ENCODE measurements around the gene COL15A1.

The COL15A1 gene

DNA sequence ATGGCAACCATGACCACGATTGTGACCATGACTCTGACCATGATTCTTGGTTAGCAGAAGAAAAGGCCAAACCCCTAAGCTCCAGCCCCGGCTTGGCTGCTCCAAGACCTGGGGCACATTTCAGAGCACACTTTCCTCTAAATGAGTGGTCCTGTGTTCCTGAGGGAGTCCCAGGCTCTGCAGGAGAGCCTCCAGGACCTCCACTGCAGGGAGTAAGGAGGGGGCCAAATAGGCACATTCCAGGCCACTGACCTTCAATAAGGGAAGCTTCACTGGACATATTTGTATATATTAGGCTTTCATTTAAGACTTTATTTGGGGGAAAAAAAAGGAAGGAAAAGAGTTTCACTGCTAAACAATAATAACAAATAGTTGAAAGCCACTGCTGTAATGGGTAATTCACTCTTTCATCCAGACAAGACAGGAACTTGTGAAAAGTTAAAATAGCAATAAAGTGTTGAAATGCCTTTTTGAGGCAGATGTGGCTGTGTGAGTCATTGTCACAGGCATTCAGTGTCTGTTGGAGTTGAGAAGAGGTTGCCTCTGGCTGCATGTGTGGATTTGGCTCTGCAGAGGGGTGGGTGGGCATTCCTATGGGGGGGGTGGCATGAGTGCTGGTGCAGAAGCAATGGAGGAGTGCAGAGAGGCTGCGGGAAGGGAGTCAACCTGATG lies 97.3 kb downstream of the COL15A1 start:
- peak; percentile 21 for DNase-seq

DNA sequence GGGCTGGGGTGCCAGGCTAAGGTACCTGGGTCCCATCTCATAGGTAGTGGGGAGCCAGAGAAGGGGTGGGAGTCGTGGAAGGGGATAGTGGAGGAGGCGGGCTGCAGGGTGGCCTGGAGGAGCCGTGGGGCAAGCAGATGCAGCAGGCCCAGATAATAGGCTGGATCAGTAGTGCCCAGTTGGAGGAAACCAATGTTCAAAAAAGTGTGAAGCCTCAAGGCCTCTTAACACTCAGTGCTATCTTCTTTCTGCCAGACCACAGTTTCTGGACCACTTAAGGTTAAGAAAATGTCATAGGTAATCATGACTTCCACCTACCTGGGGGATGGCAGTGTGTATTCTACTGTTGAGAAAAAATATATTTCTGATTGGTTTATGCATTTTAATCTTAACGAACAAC lies 97.9 kb downstream of the COL15A1 start:
- DNase-seq: no peak

DNA sequence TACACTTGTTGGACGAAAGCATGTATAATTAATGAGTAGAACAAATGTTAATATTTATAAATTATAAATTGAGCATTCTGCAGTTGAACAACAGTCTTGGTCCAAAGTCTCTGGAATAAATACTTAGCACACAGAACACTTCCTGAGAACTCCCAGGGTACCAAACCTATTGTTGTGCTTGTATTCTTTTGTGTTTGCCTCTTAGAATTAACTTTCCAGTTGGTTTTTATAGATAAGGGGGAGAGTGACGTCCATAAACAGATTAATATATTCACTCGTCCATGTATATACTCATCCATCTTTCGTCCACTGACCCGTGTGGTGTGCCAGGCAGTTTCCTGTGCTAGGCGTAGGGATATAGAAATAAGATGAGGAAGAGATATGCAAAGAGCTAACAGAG lies 98.9 kb downstream of the COL15A1 start:
- no peak for DNase-seq

DNA sequence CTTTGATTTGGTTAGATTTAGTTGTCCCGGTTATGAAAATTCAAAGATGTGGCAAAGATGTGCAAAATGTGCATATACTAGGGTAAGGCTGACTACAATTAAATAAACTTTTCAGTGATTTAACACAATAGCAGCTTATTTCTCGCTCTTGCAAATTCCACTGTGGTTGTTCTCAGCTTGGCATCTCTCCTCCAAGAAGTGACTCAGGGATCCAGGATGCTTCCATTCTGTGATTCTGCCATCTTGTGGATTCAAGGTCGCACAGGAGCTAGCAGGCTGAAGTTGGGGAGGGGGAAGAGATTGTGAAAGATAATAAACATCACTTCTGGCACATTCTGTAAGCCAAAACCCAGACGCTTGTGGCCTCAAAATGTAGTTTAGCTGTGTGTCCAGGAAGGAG lies 101.1 kb downstream of the COL15A1 start:
- no peak for DNase-seq

DNA sequence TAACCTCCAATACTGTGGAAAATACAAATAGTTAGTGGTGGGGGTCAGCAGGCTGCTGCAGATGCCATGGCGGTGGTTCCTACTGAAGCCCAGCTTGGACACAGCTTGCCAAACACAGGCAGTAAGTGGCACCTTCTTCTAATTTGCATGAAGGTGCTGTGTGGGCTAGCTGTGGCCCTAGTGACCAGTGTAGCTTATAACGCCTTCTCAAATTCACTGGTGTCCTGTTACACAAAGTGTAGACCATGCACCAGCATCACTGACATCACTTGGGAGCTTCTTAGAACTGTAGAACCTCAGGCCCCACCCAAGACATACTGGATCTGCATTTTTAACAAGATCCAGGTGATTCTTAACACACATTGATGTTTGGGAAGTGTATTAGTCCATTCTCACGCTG lies 102.4 kb downstream of the COL15A1 start:
- no peak for DNase-seq

DNA sequence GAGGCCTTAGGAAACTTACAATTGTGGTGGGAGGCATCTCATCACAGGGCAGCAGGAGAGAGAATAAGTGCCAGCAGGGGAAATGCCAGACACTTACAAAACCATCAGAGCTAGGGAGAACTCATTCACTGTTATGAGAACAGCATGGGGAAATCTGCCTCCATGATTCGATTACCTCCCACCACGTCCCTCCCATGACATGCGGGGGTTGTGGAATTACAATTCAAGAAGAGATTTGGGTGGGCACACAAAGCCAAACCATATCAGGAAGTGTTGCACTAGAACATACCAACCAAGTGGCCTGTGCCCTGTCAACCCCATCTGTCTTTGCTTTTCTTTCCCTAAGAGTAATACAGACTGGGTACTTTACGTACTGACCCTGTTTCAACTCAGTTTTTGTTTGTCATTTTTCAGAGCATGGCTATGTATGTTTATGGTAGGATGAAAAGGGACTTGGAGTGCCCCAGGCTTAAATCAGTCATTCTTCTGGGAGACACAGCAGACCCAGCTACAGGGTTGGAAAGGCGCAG lies 102.9 kb downstream of the COL15A1 start:
- no peak for DNase-seq

DNA sequence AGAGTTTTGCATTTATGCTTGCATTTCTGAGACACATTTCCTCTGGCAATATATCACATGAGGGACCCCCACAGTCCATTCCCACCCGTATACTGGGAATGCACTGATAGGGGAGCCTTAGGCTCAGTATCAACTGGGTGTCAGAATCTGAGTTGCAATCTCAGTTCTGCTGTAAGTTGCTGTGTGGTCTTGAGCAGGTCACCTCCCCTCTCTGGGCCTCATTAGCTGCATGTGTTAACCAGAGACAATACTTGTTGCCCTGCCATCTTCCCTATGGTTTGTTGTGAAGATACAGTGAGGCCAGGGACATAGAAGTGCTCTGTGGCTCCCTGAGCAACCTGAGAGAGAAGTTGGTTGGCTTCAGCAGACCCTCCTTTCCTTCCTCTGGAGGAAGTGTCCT lies 105.5 kb downstream of the COL15A1 start:
- DNase-seq: no peak

DNA sequence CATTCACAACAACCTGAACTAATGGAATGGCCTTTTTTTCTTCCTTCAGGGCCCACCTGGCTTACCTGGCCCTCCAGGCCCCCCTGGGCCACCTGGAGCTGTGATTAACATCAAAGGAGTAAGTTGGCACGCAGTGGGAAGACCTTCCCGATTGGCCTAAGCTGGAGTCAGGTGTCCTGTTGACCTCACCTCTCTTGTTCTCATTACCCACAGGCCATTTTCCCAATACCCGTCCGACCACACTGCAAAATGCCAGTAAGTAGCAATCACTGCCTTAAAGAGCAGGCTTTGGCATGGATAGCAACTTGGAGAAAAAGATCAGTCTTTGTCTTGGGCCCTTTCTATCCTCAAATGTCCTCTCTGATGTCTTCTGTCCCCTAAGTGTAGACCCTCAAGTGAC lies 105.9 kb downstream of the COL15A1 start:
- no peak for DNase-seq

DNA sequence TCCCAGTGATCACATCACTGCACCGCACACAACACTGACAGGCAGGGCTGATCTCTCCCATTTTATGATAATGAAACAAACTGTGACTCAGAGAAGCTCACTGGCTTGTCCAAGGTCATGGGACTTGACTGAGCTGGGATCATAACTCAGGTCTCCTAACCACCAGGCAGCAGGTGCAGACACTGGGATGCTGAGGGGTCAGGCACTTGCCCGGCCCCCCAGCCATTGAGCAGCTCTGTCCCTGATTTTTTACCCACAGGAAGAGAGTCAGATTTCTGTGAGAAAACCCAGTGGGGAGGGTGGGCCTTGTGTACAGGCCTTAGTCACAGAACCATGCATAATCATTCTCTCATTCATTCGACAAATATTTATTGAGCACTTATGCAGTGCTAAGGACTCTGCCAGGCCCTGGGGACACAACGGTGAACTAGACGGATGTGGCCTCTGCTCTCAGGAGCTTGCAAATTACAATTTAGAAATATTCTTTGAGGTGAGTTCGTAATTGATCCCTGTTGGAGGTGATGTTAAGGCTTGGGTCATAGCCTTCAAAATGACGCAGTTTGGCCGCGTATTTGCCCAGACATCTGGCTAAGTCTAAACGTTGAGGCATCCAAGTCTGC lies 106.7 kb downstream of the COL15A1 start:
- DNase-seq: no peak

DNA sequence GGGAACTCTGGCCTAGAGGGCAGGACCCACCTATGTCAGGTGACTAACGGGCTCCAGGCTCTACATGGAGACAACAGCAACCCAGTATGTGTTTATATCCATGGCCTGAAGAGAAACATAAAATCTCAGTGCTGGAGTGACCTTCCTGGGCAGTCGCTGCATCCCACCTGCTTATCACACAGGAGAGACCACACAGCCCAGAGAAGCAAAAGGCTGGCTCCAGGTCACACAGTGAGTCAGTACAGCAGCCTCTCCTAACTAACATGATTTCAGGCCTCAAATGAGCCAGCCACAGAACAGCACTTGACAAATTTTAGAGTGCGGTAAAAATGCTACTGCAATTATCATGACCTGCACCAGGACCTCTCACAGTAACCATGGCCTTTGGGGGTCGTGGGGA lies 107.2 kb downstream of the COL15A1 start:
- DNase-seq: no peak

DNA sequence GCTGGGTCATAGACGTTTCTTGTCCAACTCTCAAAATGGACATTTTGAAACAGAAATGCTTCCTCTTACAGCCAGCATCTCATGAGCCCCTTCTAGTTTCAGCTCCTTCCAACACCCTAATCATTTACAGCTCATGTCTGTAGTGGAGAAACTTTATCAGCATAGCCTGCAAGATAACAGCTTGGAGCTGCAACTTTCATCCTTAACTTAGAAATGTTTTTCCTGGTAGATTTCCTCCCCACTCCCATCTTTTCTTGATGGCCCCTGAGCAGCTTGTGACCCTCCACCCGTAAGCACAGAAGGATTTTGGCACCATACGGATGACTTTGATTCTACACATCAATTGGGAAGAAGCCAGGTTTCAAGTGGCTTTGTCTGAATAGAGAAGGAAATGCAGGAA lies 107.7 kb downstream of the COL15A1 start:
- no peak for DNase-seq

DNA sequence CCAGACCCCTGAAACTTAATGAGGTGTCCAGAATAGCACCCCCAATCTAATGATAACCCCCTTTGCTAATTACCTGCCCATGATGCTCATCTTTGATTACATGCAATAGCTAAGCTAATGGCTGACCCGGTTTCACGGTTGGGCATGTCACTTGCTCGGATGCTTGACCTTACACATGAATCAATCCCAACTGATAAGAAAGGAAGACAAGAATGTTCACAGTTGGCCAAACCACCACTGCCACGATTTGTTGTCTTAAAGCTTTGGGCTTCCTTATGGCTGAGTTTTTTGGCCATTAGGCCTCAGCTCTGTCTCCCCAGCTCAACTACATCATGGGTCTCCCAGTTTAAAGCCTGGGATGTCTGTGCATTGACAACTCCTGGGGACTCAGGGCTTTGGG lies 108.1 kb downstream of the COL15A1 start:
- no peak for DNase-seq

DNA sequence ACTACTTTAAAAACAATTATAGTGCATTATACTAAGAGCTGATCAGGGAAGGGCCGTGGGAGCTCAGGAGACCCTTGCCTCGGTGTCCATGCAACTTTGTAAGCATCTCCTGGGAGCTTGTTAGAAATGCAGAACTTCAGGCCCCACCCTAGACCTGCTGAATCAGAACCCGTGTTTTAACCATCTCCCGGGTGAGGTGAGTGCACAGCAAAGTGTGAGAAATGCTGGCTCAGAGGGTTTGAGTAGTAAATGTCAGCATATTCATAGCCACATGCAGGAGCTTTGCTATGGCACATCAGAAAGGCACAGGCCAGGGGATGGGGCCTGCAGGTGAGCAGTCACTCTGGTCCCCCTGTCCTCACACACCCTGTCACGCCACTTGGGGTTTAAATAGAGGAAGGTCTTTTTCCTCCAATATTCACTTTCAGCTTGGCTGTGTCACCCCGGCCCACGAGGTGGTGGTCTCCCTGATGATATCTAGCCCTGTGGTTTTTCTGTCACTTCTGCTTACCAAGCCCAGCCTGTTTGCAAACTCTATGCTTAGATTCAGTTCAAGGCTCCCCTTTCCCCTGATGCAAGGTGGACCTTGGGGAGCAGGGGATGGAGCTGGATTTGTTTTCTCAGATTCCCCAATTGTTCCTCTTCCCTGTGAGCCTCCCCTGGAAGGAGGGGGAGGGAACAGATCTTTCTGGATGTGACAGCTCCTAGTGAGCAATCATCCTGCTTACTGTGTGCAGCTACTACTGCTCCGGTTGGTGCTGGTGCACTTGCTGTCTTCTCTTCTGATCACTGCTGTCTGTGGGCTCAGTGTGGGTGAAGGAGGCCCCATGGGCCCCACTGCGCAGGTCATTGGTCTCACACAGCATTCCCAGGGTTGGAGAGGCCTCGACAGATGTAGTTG lies 109.4 kb downstream of the COL15A1 start:
- DNase-seq: peak; percentile 63

DNA sequence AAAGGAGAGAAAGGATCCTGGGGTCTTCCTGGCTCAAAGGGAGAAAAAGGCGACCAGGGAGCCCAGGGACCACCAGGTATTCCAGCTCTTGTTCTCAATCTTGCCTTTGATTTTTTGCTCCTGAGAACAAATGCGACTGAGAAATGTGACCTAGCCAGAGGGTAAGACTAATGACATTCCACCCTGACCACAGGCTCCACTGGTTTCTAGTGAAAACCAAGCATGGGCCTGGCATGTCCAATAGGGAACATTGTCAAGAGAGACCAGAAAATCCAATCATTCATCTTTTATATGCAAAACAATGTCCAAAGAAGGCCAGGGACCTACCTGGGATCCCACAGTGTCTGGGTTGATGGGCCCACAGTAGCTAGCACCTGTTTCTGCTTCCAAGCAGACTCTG lies 110.9 kb downstream of the COL15A1 start:
- DNase-seq: no peak

DNA sequence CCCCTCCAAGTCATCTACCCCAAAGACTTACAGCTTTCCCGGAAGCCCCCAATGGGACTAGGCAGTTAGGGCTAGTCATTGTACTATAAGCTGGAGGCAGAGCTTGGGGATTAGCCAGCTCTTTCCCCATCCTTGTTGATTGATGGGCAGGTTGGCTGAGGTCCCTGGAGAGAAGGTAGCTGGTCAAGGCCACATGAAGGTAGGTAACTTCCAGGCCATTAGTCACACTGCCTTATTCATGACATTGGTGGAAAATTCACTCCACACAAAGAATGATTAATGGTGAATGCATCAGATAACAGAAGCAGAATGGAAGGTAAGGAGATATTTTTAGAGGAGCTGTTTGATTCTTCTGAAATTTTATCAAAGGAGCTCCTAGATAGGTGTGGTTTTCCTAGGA lies 111.7 kb downstream of the COL15A1 start:
- DNase-seq: no peak

DNA sequence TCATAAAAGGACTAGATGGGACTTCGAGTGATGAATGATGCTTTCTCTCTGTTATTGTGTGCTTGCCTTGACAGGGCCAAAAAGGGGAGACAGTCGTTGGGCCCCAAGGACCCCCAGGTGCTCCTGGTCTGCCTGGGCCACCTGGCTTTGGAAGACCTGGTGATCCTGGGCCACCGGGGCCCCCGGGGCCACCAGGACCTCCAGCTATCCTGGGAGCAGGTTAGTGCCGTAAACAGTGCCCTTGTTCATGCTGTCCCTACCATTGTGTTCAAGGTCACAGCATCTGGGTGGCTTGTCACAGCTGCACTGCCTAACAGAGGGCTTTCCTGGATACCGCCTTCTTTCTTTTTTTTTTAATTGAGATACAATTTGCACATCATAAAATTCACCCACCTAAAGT lies 112.5 kb downstream of the COL15A1 start:
- DNase-seq: no peak

DNA sequence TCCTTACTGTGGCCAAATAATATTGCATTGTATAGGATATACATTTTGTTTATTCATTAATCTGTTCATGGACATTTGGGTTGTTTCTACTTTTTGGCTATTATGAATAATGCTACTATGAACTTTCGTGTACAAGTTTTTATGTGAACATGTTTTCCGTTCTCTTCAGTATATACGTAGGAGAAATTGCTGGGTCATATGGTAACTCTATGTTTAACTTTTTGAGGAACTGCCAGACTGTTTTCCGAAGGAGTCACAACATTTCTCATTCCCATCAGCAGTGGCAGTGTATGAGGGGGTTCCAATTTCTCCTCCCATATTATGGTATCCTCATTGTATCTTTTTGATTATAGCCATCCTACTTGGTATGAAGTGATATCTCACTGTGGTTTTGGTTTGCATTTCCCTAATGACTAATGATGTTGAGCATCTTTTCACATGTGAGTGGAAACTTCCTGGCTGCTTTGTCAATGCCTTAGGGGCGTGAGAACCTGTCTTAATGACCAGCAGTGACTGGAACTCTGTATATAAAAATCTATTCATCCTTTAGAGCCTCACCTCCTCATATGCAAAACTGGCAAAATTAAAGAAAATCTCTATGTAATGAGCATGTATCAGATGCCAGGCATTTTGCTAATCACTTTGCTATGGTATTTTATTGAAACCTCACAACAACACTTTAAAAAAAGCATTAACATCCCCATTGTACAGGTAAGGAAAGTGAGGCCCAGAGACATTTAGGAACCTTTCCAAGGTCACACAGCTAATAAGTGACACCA lies 113.4 kb downstream of the COL15A1 start:
- no peak for DNase-seq

DNA sequence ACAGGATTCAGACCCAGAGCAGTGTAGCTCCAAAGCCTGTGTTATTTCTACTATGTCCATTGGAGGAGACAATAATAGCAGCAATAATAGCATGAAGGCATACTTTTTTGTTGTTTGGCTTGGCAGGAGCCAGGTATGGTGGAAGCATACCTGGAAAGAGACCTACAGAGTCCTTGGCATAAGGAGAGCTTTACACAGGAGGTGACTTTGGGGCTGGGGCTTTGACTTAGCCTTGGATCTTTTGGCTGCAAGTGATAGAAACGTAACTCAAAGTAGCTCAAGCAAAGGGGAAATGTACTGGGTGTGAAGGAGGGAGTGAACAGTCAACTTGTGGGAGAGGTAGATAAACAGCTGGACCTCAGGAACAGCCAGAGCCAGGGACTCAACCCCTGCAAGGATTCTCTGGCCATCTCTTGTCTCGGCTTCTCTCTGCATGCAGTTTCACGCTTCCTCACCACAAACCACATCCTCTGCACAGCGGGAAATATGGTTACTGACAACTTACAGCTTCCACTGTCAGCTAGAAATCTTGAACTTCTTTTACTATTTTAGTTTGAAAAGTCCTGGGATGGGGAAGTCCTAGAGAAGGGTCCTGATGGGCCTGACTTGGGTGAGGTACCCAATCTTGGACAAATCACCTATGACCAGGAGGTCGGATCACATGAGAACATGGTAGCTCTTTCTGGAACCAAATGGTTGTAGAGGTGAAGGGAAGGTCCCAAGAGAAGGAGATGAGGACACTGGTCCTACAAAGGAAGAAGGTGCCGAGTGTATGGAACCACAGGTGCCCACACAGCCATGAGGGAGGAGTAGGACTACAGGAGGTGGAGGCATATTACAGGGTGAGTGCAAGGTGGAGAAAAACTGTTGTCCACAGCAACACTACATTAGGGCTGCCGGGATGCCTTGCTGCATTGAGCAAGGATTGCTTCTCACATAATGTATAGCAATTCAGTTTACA lies 114.2 kb downstream of the COL15A1 start:
- DNase-seq: peak; percentile 90

DNA sequence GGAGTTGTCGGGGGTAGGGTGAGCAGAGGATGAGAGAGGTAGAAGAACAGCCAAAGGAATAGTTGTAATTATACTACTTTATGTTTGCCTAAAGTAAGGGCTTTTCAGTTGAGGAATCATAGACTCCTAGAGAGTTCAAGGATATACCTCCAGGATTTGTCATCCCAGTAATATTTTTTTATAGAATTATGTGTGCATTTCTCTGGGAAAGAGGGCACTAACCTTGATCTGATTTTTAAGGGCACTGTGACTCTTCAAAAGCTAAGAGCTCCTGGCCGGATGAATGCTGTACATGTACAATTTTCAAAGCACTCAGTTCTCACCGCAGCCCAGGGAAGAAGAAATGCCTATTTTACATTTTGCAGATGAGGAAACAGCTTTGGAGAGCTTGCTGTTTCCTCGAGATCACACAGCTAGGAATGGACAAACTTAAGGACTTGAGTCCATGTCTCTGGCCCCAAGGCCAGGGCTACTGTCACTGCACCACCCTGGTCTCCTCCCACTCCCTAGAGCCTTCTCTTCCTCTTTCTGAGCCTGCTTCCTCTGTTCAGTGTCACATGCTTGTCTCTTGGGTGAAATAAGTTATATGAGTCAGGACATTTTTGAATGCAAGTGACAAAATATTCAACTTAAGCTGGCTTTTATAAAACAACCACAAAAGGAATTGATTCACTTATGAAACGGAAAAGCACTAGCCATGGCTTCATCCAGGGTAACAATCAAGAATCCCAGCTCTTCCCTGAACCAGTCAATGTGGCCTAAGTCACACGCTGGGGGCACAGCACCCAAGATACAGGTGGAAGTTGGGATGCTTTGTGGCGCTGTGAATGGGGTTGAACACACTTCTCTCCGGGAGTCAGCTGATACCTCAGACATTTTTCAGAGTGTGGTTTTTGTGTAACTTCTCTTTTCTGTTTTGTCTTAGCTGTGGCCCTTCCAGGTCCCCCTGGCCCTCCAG lies 115.5 kb downstream of the COL15A1 start:
- peak; percentile 70 for DNase-seq

DNA sequence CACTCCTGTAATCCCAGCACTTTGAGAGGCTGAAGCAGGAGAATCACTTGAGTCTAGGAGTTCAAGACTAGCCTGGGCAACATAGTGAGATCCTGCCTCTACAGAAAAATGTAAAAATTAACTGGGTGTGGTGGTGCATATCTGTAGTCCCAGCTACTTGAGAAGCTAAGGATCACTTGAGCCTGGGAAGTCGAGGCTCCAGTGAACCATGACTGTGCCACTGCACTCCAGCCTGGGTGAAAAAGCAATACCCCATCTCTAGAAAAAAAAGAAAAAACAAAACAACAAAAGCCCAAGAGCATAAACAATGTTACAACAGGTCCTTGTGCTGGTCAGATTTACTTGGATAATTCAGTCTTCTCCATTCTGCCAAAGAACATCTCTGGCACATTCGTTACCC lies 116.9 kb downstream of the COL15A1 start:
- DNase-seq: no peak

DNA sequence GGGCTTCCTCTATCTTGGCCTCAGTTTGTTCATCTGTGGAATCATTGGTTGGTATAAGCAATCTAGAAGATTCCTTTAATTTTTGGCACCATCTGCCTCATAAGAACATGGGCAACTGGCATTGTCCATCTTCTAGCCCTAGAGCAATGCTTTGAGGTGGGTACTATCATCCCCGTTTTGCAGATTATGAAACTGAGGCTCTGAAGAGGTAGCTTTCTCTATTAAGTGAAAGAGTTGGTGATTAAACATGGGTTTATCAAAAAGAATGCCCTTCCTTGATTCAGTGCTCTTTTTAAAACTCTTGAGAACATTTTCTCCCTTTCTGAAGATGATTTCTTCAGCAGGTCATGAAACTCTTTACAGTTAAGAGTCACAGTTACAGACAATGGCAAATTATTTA lies 118.8 kb downstream of the COL15A1 start:
- no peak for DNase-seq

Measured in GDM1 (cell line).